A549 (cell line): ENCODE measurements around the gene MBOAT2.

Experiments used
- EHMT2 ChIP-seq: fragments of 200-600 bp; sonication (generic); IDR thresholded peaks from 2 replicates; pipeline ENCODE4 v1.6.1; 2016; ENCODE audit warnings: antibody characterized with exemption, low read depth, mild to moderate bottlenecking, moderate library complexity
- ESRRA ChIP-seq: fragments of 150-350 bp; IDR thresholded peaks from 2 replicates; pipeline ENCODE4 v1.6.1; 2014; ENCODE audit warnings: mild to moderate bottlenecking, low read length, borderline replicate concordance
- HEYL ChIP-seq: fragments of 250-450 bp; sonication (Bioruptor Pico); IDR thresholded peaks from 2 replicates; pipeline ENCODE4 v1.8.0; 2021; ENCODE audit warnings: mild to moderate bottlenecking, moderate library complexity
- KDM1A ChIP-seq: fragments of 200-600 bp; sonication (generic); IDR thresholded peaks from 2 replicates; pipeline ENCODE4 v1.6.1; 2016; ENCODE audit warnings: low read depth, mild to moderate bottlenecking
- MYC ChIP-seq: IDR thresholded peaks from 2 replicates; pipeline ENCODE4 v1.6.1; 2012; ENCODE audit warnings: mild to moderate bottlenecking, inconsistent platforms, low read length, improper control_type of control experiment, borderline replicate concordance
- PHF8 ChIP-seq: fragments of 200-600 bp; sonication (generic); IDR thresholded peaks from 2 replicates; pipeline ENCODE4 v1.6.1; 2016; ENCODE audit warnings: low read depth, mild to moderate bottlenecking, antibody characterized with exemption, moderate library complexity, borderline replicate concordance
- POLR2A ChIP-seq: IDR thresholded peaks from 2 replicates; pipeline ENCODE4 v1.6.1; 2012; ENCODE audit warnings: mild to moderate bottlenecking, low read length
- ZC3H11A ChIP-seq: fragments of 450-650 bp; IDR thresholded peaks from 2 replicates; pipeline ENCODE4 v1.6.1; 2014; ENCODE audit warnings: antibody characterized with exemption, mild to moderate bottlenecking
- TF ChIP-seq, protein P1 (sequence below): fragments of >200 bp; sonication (Bioruptor Twin); formaldehyde crosslinking; IDR thresholded peaks from 3 replicates; pipeline ENCODE4 v1.5.1; 2016
- TF ChIP-seq, protein P2 (sequence below): IDR thresholded peaks from 2 replicates; pipeline ENCODE4 v1.6.1; 2012
- TF ChIP-seq, protein P3 (sequence below): fragments of >200 bp; sonication (Bioruptor Twin); formaldehyde crosslinking; IDR thresholded peaks from 3 replicates; pipeline ENCODE4 v1.6.1; 2016

DNA sequence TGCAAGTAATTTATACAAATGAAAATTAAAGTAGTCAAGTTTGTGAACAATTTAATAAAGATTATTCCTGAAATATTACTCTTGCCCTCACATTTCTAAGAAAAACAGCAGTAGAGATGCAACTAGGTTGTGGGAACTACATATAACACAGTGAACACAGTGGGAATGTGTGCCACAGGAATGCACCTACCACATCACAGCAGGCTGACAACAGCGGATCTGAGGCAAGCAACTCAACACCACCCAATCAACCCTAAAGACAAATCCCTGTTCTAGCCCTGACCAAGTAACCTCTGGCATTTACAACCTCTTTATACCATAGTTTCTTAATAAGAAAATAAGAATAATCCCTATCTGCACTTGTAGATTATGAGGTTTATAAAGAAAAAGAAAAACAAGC, 23.4 kb downstream of the MBOAT2 start:
- TF ChIP-seq, protein P1, sequence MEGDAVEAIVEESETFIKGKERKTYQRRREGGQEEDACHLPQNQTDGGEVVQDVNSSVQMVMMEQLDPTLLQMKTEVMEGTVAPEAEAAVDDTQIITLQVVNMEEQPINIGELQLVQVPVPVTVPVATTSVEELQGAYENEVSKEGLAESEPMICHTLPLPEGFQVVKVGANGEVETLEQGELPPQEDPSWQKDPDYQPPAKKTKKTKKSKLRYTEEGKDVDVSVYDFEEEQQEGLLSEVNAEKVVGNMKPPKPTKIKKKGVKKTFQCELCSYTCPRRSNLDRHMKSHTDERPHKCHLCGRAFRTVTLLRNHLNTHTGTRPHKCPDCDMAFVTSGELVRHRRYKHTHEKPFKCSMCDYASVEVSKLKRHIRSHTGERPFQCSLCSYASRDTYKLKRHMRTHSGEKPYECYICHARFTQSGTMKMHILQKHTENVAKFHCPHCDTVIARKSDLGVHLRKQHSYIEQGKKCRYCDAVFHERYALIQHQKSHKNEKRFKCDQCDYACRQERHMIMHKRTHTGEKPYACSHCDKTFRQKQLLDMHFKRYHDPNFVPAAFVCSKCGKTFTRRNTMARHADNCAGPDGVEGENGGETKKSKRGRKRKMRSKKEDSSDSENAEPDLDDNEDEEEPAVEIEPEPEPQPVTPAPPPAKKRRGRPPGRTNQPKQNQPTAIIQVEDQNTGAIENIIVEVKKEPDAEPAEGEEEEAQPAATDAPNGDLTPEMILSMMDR = no peak
- TF ChIP-seq KDM1A (no peak), PHF8 (no peak), HEYL (CRISPR knock-in tag) (no peak), EHMT2 (no peak), MYC (no peak), ESRRA (no peak), POLR2A (no peak), ZC3H11A (no peak)
- TF ChIP-seq, protein P2, sequence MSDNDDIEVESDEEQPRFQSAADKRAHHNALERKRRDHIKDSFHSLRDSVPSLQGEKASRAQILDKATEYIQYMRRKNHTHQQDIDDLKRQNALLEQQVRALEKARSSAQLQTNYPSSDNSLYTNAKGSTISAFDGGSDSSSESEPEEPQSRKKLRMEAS = no peak
- TF ChIP-seq, protein P3, sequence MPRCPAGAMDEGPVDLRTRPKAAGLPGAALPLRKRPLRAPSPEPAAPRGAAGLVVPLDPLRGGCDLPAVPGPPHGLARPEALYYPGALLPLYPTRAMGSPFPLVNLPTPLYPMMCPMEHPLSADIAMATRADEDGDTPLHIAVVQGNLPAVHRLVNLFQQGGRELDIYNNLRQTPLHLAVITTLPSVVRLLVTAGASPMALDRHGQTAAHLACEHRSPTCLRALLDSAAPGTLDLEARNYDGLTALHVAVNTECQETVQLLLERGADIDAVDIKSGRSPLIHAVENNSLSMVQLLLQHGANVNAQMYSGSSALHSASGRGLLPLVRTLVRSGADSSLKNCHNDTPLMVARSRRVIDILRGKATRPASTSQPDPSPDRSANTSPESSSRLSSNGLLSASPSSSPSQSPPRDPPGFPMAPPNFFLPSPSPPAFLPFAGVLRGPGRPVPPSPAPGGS = no peak
